Measurements from ENCODE around the gene ZNF580. TPM values are rescaled to one million over a fixed set of nuclear protein-coding genes. Genes with fewer than 3 reads are reported as not detected.

The ZNF580 gene
- total and polyA plus RNA-seq, 8 donors = 12.7 to 40.5 (median 18.7) TPM

DNA sequence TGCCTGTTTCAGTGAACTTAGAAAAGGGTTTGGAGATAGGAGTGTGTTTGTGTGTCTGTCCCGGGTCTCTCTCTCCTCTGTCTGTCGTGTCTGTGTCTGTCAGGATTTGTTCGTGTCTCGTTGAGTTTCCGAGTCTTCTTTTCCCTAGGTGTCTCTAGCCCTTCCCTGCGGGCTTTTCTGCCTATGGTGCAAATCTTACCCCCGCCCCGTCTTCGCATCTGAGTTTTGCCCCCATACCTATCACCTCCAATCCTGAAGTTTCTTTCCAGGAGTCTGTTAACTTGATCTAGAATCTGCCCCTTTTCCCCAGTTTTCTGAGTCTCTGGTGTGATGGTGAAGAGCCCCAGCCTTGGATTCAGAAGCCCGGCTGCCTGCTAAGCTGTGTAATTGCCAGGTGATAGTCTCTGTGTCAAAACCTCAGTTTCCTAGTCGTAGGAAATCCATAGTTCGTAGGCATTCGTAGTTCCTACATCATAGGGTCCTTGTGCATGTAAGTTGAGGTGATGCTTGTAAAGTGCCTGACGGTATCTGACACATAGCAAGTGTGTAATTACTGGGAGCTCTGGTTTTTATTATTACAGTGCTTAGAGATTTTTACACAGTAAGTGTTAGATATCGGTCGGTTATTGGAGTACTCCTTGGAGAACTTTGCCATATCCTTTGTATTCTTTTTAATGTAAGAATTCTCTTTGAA is 35.0 kb downstream of the ZNF580 start:
- H3K27me3 ChIP-seq = no peaks in the 10 kb centered on the region
- 3 to 5% methylated on average over 16 of the region's 16 CpGs for WGBS, 2 donors
- H3K36me3 ChIP-seq = peaks cover 0 to 12% (median 9%) of the 10 kb centered on the region in 3 donors
- H3K9me3 ChIP-seq = no peaks in the 10 kb centered on the region
- FAIRE-seq = no peak
- H3K27ac ChIP-seq = peak overlapping the region; percentile 67 to 88 (median 84)
- no peak for DNase-seq
- no peak for TF ChIP-seq CTCF (IDR thresholded peaks at IDR 0.05)
- ATAC-seq = no peak
- intact Hi-C loops (cut with DNase I) = no loop called here
- H3K4me3 ChIP-seq = peak overlapping the region; percentile 74 to 98 (median 84)
- peaks cover 24 to 41% (median 25%) of the 10 kb centered on the region in 3 donors for H3K4me1 ChIP-seq

- ATAC-seq = peak; percentile 26 to 63 (median 46)
- Histone ChIP-seq H3K4me3 (peak overlapping the region in 3 of 4 donors; percentile 75 to 98 (median 92)), H3K36me3 (peaks cover 0 to 11% (median 9%) of the 10 kb centered on the region in 3 donors), H3K27me3 (no peaks in the 10 kb centered on the region), H3K4me1 (peaks cover 24 to 41% (median 30%) of the 10 kb centered on the region in 3 donors), H3K27ac (peak overlapping the region in 2 of 4 donors; percentile 83 to 88), H3K9me3 (no peaks in the 10 kb centered on the region)
- TF ChIP-seq CTCF (IDR thresholded peaks at IDR 0.05) = no peak
- intact Hi-C loops (cut with DNase I) = no loop called here
- peak in 4 of 6 donors; percentile 64 to 78 (median 70) for DNase-seq
- no peak for FAIRE-seq
- WGBS, 2 donors = 18 to 20% methylated on average over 5 of the region's 5 CpGs
These were observed 35.6 kb downstream of the ZNF580 start for GRCh38 chr19:55676383-55676782.

DNA sequence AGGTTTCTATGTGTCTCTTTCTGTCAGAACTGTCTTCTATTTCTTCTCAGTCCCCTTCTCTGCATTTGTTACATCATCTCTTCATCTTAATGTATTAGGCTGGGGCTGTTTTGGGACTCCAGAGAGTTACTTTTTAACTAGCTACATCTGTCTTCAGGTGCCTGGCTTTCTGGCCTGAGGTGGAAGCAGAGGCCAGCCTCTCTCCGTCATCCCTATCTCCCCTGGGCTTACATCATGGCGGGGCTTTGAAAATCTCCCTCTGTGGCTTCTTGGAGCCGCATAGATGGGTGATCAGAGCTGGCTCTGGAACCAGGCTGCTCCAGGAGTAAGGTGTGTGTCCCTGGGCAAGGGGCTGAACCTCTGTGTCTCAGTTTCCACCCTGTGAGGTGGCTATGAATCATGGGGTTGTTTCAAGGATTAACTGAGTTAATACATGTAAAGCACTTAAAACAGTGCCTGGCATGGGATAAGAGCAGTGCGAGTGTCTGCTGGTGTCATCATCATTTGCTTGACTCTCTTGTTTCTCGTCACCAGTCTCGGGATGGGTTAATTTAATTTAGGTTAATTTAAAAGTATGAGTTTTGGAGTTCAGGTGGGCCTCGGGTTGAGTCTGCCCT is 36.2 kb downstream of the ZNF580 start:
- Histone ChIP-seq H3K27ac (peak overlapping the region; percentile 1 to 88 (median 42)), H3K27me3 (no peaks in the 10 kb centered on the region), H3K9me3 (no peaks in the 10 kb centered on the region), H3K36me3 (peaks cover 0 to 11% (median 9%) of the 10 kb centered on the region in 3 donors), H3K4me1 (peaks cover 24 to 41% (median 31%) of the 10 kb centered on the region in 3 donors), H3K4me3 (peak overlapping the region in 3 of 4 donors; percentile 75 to 98 (median 92))
- 29 to 36% methylated on average over 7 of the region's 7 CpGs for whole genome bisulfite sequencing, 2 donors
- intact Hi-C loops (cut with DNase I) = no loop called here
- ATAC-seq (no peak), DNase-seq (no peak), FAIRE-seq (no peak)
- no peak for TF ChIP-seq CTCF (IDR thresholded peaks at IDR 0.05)

DNA sequence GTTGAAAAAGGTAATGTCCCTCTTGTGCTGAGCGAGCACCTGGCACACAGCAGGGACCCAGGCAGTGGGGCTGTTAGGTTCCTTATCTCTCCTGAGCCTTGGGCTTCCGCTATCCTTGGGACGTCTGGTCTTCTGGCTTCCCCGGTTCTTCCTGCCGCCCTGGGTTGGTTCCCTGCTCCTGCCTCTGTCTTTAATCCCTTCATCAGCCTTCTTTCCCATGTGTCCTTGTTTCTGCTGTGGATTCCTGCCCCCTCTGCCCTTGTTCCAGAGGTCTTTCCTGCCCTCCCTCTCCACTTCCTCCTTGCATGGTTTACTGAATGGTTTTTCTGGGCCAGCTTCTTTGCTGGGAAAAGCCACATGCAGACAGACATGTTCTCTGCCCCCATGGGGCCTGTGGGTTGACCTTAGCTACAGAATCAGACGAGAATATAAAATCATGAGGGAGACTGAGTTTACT is 36.8 kb downstream of the ZNF580 start:
- 15 to 26% methylated on average over 6 of the region's 6 CpGs for WGBS, 2 donors
- DNase-seq (peak in 4 of 6 donors; percentile 47 to 67 (median 57)), ATAC-seq (peak; percentile 31 to 62 (median 47)), FAIRE-seq (no peak)
- Histone ChIP-seq H3K4me3 (peak overlapping the region in 2 of 4 donors; percentile 75 to 98), H3K36me3 (peaks cover 0 to 11% (median 9%) of the 10 kb centered on the region in 3 donors), H3K27me3 (no peaks in the 10 kb centered on the region), H3K27ac (peak overlapping the region in 3 of 4 donors; percentile 2 to 88 (median 83)), H3K9me3 (no peaks in the 10 kb centered on the region), H3K4me1 (peaks cover 24 to 43% (median 36%) of the 10 kb centered on the region in 3 donors)
- intact Hi-C loops (cut with DNase I) = no loop called here
- TF ChIP-seq CTCF (IDR thresholded peaks at IDR 0.05) = no peak
